Fibroblast of skin of right biceps (primary cell): ENCODE data around the gene TMEM141.
"Not testable (repeated sequence)": the region's sequence is repeated elsewhere in the genome, so short reads cannot be mapped to it uniquely, and the experiment has no call there.

Experiments
- DNase-seq: peaks from one replicate; pipeline ENCODE4 v3.0.0-alpha.2; 2013

TMEM141 gene

DNA sequence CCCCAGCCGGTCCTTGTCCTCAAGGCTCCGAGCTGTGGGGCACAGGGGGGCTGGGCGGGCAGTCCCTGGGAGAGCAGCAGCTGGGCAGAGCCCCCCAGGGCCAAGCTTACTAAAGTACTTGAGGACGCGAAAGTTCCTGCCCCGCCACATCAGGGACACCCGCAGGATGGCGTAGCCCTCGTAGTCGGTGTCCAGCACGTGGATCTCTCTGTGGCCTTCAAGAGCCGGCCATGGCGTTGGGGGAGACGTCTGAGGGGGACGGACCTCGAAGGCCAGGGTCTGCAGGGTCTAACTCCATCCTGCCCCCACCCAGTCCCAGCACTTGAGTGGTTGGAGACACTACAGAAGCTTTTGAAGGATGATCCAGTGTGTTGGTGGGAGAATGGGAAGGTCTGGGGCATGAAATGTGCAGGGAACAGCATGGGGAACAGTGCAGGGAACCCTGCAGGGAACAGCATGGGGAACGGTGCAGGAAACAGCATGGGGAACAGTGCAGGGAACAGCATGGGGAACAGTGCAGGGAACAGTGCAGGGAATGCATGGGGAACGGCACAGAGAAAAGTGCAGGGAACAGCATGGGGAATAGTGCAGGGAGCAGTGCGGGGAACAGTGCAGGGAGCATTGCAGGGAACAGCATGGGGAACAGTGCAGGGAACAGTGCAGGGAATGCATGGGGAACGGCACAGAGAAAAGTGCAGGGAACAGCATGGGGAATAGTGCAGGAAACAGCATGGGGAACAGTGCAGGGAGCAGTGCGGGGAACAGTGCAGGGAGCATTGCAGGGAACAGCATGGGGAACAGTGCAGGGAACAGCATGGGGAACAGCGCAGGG, 35.6 kb upstream of the TMEM141 start:
- not testable (repeated sequence) for DNase-seq

DNA sequence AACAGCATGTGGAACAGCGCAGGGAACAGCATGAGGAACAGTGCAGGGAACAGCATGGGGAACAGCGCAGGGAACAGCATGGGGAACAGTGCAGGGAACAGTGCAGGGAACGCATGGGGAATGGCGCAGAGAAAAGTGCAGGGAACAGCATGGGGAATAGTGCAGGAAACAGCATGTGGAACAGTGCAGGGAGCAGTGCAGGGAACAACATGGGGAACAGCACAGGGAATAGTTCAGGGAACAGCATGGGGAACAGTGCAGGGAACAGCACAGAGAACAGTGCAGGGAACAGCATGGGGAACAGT, 35.1 kb upstream of the TMEM141 start:
- no peak for DNase-seq

DNA sequence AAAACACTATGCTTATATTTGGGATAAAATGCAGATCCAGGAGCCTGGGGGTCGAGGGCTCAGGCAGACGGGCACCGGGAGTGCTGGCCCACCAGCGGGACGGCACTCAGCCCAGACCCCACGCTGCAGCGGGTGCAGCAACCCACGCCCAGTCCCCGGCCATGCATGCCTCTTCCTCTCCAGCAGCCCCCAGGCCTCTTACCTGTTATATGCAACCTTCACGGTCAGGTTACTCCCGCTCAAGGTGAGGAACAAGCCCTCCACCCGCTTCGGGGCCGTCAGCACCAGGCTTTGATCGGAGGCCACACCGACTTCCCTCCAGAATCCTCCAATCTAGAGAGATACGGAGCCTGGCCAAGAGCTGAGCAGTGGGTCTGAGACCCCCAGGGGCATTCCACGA, 34.3 kb upstream of the TMEM141 start:
- no peak for DNase-seq

DNA sequence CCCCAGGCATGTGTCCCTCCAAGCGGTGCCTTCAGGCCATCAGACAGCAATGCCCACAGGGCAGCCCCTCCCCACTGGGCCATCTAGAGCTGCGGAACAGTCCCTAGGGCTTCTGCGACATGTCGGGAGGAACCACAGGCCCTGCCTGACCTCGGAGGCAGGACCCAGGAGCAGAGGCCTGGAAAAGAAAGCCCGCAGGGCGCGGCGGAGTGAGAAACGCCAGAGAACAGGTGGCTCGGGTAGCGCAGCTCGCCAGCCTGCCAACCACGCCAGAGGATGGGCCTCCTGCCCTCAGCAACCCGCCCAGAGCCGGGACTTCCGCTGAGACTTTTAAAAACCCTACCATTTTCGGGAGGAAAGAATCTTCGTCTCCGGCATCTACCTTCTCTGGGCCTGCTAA, 33.8 kb upstream of the TMEM141 start:
- DNase-seq, result no peak

DNA sequence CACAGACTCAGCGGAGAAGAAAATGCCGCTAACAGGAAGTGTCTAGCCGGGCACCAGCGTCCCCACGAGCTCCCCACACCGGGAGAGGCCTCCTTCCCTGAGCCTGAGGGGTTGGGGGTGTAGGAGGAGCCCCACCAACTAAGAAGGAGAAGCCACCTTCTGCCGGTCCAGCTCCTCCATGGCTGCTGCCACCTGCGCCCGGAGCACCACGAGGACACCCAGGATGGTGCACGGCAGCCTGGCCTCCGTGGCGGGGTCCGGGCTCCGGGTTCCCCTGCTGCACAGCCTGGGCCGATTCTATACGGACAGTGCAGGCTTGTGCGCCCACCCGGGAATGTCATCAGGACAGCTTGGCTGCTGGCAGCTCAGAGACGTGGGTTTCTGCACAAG, 33.4 kb upstream of the TMEM141 start:
- DNase-seq, result no peak

DNA sequence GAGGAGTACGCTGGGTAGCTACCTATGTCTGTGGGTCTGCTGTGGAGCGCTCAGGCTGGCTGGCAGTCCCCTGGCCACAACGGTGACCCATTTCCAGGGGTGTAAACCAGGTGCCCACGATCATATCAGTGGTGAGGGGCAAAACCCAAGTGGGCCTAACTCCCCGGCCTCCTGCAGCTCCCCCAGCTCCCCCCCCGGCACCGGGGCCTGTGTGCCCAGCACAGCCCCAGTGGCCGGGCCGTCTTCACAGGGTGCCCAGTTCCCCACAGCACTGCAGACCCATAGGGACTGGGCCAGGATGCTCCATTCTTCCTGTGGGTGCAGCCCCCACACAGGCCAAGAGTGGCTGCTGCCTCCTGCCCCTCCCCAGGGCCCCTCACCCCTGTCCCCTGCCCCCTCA, 32.1 kb upstream of the TMEM141 start:
- DNase-seq, result no peak

DNA sequence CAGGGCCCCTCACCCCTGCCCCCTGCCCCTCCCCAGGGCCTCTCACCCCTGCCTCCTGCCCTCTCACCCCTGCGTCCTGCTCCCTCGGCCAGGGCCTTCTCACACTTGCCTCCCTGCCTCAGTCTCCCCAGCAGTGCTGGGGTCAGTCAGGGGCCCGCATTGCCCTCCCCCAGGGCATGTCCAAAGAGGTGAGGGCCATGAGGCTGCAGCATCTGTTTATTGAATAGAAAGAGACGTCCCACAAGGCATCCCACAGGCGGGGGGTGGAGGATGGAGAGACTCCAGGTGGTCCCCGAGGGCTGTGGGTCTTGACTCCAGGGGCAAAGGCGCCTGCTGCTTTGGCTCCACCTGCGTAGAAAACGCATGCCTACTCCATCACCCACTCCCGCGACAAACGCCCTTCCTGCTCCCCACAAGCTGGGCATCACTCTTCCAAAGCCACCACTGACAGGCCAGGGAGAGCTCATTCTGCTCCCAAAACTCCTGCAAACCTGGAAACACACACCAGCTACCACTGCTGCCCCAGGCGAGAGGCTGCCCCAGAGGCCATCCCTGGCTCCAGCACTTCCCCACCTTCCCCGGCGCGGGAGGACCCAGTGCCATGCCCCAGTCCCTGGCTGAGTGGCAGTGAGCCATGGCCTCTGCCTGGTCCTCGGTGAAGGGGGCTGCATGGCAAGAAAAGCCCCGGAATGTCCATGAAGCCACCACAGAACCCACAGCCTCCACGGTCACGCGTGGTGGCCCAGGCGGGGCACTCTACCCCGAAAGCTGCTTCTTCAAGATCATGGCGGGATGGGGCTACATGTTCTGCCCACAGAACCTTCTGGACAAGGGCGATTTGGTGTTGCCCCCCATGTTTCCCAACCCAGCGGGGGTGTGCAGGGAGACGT, 31.5 kb upstream of the TMEM141 start:
- DNase-seq, result no peak

DNA sequence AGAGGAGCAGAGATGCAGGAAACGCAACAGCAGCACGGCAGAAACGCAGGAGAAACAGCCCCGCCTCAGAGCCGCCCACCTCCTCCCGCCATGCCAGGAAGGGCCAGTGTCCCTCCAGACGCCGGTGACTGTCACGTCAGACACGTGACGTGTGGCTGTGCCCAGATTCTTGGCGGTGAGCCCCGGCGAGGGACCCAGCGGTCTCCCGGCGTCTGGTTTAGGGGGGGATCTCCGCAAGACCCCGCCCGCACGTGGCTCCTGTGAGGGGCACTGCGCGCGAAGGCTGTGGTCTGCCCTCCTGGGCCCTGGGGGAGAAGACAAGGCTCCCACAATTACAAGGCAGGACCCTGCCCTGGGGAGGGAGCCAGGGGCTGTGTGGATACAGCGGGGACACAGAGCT, 30.7 kb upstream of the TMEM141 start:
- DNase-seq, result no peak

DNA sequence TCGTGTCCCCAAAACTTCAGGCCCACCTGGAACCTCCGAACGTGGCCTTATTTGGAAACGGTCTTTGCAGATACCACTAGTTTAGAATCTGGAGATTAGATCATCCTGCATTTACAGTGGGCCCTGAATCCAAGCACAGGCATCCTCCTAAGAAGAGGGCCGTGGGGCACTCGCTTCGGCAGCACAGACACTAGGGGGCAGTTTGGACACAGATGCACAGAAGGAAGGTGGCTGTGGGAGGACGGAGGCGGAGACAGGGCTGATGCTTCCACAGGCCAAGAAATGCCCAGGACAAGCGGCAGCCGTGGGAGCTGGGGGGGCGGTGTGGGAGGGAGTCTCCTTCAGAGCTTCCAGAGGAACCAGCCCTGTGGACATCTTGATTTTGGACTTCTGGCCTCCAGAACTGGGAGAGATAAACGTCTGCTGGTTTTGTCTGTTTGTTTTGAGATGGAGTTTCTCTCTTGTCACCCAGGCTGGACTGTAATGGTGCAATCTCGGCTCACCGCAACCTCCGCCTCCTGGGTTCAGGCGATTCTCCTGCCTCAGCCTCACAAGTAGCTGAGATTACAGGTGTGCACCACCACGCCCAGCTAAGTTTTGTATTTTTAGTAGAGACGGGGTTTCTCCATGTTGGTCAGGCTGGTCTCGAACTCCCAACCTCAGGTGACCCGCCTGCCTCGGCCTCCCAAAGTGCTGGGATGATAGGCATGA, 30.2 kb upstream of the TMEM141 start:
- peak; percentile 46 for DNase-seq

DNA sequence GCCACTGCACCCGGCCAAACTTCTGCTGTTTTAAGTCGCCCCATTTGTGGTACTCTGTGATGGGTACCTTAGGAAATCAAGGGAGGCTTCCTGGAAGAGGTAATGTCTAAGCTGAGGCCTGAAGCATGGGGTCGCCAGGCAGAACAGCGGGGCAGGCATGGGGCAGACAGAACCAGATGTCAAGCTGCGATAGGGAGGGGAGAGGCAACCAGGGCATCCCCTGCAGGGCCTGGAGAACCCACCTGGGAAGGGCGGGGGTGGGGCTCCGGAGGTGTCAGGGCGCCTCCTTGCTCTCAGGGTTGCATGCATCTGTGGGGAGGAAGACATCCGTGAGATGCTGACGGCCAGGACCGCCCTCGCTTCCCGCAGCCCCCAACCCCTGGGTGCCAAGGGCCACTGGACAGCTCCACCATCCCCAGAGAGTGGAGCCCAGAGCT, 29.6 kb upstream of the TMEM141 start:
- DNase-seq, result no peak

DNA sequence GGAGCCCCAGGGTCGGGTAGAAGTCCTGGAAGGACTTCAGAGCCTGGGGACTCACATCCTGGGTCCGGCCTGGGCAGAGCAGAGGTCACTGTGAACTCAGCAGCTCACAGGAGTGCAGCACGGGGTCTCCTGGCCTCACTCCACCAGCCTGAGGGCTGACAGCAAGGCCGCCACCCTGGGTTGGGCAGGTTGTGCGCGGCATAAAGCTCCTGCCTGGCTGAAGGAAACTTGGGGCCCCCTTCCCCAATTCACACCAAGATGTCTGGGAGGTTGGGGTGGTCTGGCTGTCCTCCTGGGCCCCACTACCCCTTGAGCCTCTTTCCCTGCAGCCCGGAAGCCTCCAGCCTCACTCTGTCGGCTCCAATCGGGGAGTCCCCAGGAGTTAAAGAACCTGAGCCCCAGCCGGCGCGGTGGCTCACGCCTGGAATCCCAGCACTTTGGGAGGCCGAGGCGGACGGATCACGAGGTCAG, 28.9 kb upstream of the TMEM141 start:
- DNase-seq, result no peak

DNA sequence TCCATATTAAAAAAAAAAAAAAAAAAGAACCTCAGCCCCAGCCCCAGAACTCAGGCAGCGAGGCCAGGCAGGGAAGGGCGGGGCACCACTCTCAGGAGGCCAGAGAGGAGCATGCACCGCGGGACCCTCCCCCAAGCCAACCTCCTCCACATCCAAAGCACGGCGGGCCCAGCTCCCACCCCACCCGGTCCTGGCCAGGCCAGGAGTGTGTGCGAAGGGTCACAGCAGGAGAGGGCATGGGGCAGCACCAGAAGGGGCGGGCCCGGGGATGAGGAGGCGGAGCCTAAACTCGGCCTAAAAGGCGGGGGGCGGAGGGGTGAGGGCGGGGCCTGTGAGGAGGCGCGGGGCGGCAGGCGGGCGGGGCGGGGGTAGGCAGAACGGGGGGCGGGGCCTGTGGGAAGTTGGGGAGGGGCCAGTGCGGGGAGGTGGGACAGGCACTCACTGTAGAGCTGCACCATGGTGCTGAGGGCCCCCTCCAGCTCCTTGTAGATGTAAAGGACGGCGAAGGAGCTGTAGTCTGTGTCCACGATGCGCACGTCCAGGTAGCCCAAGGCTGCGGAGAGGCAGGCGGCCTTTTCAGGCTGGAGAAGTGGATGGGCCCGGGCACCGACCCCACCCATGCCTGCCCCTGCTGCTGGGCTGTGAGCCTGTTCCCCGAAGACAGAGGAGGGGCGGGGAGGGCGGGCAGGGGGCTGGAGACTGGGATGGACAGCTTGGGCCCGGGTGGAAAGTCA, 28.1 kb upstream of the TMEM141 start:
- DNase-seq, result peak; percentile 40

DNA sequence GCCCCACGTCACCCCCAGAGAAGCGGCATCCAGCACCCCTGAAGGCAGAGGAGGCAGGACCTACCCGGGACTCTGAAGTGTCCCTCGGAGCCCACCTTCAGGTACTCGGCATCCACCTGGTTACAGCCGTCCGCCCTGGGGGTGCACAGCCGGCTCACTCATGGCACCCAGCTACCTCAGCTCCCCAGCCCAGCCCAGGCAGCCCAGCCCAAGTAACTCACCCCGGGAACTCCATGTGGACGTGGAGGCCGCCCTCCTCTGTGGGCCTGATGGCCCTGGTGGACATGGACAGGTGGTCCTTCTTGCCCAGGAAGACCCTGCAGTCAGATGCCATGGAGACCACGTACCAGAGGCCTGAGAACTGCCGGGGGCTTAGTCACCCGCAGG, 27.5 kb upstream of the TMEM141 start:
- no peak for DNase-seq

DNA sequence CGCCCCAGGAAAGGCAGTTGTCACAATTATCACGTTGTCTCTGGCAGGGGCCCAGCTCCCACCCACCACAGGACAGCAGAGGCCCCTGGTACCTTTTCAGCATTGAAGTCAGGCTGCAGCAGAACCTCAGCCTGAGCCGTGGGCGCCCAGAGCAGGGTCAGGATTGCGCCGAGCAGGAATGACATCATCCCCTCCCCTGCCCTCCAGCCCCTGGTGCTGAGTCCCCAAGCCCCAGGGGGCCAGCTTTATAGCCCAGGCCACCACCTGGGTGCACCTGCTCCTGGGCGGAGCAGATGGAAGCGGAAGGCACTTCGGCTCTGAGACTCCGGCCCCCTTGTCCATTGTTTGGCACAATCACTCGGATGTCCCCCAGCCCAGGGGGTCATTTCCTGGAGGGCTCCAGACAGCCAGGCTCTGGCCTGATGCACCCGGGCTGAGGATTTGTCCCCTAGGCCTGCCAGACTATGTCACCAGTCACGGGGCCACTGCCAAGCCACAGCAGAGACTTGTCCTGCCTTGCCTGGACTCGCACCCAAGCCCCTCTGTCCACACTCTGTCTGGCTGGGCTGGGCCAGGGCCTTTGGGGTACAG, 26.7 kb upstream of the TMEM141 start, which contains the start of gene LCN15:
LCN15 (minus strand) TSS at position 218 of the 591 bp plus-strand sequence; CDS start at position 188, 30 bp downstream.
- DNase-seq, result no peak

DNA sequence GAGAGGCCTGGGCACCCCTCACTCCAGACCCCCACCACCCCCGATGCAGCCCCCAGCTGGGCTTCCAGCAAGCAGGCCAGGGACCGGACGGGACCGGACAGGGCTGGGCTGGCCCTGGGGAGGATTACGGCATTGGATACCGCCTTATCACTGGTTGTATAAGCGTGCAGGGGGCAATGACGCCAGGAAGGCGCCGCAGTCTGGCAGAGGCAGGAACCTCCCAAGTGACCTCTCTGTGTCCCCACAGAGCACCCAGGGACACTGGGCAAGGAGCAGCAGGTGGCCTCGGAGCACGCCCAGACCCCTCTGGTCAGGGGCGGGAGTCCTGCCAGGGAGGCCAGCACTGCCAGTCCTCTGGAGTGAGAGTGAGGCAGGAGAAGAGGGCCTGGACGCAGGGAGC, 26.1 kb upstream of the TMEM141 start:
- no peak for DNase-seq

DNA sequence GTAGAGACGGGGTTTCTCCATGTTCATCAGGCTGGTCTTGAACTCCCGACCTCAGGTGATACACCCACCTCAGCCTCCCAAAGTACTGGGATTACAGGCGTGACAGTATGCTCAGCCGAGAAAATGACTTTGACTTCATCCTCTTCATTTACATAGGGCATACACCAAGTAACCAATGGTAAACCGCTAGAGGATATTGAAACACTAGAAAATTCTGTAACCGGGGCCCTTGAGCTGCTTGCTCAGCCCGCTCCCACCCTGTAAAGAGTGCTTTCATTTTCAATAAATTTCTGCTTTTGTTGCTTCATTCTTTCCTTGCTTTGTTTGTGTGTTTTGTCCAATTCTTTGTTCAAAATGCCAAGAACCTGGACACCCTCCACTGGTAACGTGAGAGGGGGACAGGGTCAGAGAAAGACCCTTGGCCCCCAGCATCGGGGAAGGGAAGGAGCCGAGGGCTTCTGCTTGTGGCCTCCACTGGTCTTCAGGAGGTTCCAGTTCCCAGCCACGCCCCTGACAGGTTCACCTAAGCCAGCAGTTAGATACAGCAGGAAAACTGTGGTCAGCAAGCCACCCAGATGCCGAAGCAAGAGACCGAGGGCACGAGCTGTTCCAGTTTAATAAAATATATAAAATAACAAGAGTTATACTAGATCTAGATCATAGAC, 25.3 kb upstream of the TMEM141 start:
- DNase-seq, result not testable (repeated sequence)

DNA sequence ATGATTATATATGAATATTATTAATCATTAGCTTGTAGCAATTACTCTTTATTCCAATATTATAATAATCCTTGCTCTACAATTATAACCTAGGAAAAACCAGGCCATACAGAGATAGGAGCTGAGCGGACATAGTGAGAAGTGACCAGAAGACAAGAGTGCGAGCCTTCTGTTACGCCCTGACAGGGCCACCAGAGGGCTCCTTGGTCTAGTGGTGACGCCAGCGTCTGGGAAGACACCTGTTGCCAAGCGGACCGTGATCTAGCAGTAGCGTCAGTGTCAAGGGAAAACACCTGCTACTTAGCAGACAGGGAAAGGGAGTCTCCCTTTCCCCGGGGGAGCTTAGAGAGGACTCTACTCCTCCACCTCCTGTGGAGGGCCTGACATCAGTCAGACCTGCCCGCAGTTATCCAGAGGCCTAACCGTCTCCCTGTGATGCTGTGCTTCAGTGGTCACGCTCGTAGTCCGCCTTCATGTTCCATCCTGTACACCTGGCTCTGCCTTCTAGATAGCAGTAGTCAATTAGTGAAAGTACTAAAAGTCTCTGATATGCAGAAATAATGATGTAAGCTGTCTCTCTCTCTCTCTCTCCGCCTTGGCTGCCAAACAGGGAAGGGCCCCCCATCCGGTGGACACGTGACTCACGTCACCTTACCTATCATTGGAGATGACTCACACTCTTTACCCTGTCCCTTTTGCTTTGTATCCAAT, 24.6 kb upstream of the TMEM141 start:
- peak; percentile 22 for DNase-seq

DNA sequence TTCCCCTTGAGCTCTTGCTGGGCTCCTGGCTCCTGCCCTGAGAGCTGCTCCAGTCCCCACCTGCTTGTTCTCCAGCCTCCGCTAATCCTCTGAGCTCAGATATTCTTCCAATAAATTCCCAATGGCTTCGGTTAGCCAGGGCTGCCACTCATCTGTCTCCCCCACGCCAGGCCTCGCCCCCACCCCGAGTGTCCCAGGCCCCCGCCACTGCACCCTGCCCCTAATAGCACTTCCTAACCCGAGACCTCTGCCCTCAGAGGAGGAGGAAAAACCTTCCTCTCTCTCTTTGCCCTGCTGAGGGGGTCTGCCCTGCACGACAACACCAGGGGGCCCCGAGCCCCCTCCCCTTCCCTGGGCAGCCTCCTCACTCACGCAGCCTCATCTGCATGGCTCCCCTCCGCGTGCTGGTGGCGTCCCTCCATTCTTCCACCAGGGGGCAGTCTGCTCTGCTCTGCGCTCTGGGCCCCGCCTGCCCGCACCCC, 21.4 kb upstream of the TMEM141 start:
- DNase-seq, result no peak

DNA sequence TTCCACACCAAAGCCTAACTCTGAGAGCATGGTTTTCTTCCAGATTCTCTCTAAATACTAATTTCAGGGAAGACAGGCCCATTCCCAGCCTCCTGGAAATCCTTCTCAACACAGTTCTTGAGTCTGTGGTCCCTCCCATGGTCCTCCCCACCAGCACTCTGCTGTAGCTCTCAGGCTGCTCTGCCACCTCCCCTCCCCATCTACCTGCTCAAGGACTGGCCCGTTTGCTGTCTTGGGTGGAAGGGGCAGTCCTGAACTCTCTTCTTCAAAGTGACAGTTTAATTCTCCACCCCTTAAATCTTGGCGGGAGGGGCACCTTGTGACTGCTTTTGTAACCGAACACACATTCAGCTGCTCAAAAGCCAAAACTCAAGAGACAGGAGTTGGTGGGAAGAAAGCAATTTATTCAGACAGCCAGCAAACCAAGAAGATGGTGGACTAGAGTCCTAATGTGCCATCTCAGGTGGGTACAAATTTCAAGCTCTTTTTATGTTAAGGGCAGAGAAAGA, 19.2 kb upstream of the TMEM141 start:
- DNase-seq, result no peak

DNA sequence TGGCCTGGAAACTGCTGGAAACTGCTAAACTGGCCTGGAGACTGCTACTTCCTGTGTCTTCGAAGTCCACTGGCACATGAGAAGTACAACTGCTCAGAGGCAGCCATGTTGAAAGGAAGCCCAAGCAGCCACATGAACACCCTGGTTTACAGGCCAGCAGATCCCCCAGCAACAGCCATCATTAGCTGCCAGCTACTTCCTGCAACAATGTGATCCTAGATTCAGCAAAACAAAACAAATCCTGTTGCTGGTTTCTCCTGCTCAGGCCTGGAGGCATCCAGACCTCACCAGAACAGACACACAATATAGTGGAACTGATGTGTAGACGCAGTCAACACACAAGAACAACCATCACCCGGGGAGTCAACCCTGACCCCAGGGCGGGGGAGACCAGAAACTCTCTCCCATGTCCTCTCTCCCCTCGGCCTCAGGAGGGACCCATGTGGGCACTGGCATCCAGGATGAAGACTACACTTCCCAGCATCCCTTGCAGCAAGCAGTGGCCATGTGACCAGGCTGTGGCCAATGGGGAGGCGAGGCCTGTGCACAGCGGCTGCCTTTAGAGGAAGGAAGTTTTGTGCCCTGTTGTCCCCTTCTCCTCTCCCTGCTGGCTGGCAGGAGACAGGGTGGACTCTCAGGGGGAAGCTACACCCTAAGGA, 17.6 kb upstream of the TMEM141 start:
- no peak for DNase-seq
